SK-N-SH (cell line): Measurements from ENCODE around the gene FOXL1. TPM values are rescaled to one million over a fixed set of nuclear protein-coding genes. Genes with fewer than 3 reads are reported as not detected.

Experiments
- CTCF ChIA-PET: fragments of 300-600, 350-600 bp; formaldehyde crosslinking; extraction: SDS; loops from one replicate; lab custom pipeline; 2021; lab: Yijun Ruan, JAX
- POLR2A ChIA-PET: fragments of 350-600 bp; sonication (Branson Sonifier 250); formaldehyde crosslinking; extraction: SDS; loops from one replicate; lab custom pipeline; 2020; ENCODE audit warnings: antibody characterized with exemption, inconsistent platforms; lab: Yijun Ruan, JAX
- DNase-seq: peaks from one replicate; pipeline ENCODE4 v3.0.0; 2012
- H2AFZ ChIP-seq: fragments of 200-600 bp; sonication (generic); 2 replicates; pipeline ENCODE4 v1.8.1; 2016; ENCODE audit warnings: antibody characterized with exemption, mild to moderate bottlenecking, low read depth
- H3F3A ChIP-seq: fragments of 200-600 bp; sonication (generic); replicated peaks from 2 replicates; pipeline ENCODE3; 2016; ENCODE audit warnings: antibody characterized with exemption, mild to moderate bottlenecking; ENCODE audit not compliant: insufficient read depth
- H3K27ac ChIP-seq, 2 experiments: fragments of 200-500 bp in 1 of 2; fragments of 200-600 bp in 1 of 2; sonication (Bioruptor generic) in 1 of 2; sonication (generic), shearing (Covaris generic) in 1 of 2; 2 replicates each; pipeline versions ENCODE4 v1.5.1 to v1.6.1; 2014 to 2016; ENCODE audit warnings: low read depth in 2 of 2, inconsistent platforms in 1 of 2, low read length in 1 of 2, mild to moderate bottlenecking in 1 of 2, mixed read lengths in 1 of 2
- H3K27me3 ChIP-seq: fragments of 200-600 bp; sonication (generic), shearing (Covaris generic); 2 replicates; pipeline ENCODE4 v1.6.1; 2016; ENCODE audit warnings: mixed run types; ENCODE audit not compliant: insufficient read depth
- H3K36me3 ChIP-seq, 2 experiments: fragments of 200-500 bp in 1 of 2; fragments of 200-600 bp in 1 of 2; sonication (Bioruptor generic) in 1 of 2; sonication (generic) in 1 of 2; replicated peaks in 1 of 2; 2 replicates each; pipeline versions ENCODE3 to v1.5.1; 2014 to 2016; ENCODE audit warnings: low read length in 1 of 2, mild to moderate bottlenecking in 1 of 2; ENCODE audit not compliant: insufficient read depth in 2 of 2, control insufficient read depth in 1 of 2
- H3K4me1 ChIP-seq, 2 experiments: fragments of 200-500 bp in 1 of 2; fragments of 200-600 bp in 1 of 2; sonication (Bioruptor generic) in 1 of 2; sonication (generic), shearing (Covaris generic) in 1 of 2; 2 replicates each; pipeline versions ENCODE4 v1.5.1 to v1.6.1; 2014 to 2016; ENCODE audit warnings: low read depth in 1 of 2, low read length in 1 of 2, mixed run types in 1 of 2; ENCODE audit not compliant: insufficient read depth in 2 of 2, control insufficient read depth in 1 of 2
- H3K4me2 ChIP-seq: fragments of 200-600 bp; sonication (generic), shearing (Covaris generic); 2 replicates; pipeline ENCODE4 v1.6.1; 2017; ENCODE audit warnings: mixed run types
- H3K4me3 ChIP-seq, 2 experiments: fragments of 200-500 bp in 1 of 2; fragments of 200-600 bp in 1 of 2; sonication (Bioruptor generic) in 1 of 2; sonication (generic), shearing (Covaris generic) in 1 of 2; 2 replicates each; pipeline versions ENCODE4 v1.5.1 to v1.8.1; 2014 to 2016; ENCODE audit warnings: low read depth in 2 of 2, inconsistent platforms in 1 of 2, low read length in 1 of 2, mild to moderate bottlenecking in 1 of 2, mixed read lengths in 1 of 2, moderate library complexity in 1 of 2
- H3K79me2 ChIP-seq: fragments of 200-600 bp; sonication (generic); 2 replicates; pipeline ENCODE4 v1.8.1; 2017; ENCODE audit warnings: mild to moderate bottlenecking; ENCODE audit not compliant: insufficient read depth
- H3K9ac ChIP-seq: fragments of 200-600 bp; sonication (generic); 2 replicates; pipeline ENCODE4 v1.6.1; 2017; ENCODE audit warnings: mixed run types
- H3K9me2 ChIP-seq: fragments of 200-600 bp; sonication (generic); 2 replicates; pipeline ENCODE4 v1.6.1; 2017; ENCODE audit warnings: mixed run types
- H3K9me3 ChIP-seq: fragments of 200-600 bp; sonication (generic); 2 replicates; pipeline ENCODE4 v1.6.1; 2017; ENCODE audit warnings: mixed run types, mild to moderate bottlenecking, moderate library complexity
- H4K20me1 ChIP-seq: fragments of 200-600 bp; sonication (generic); 2 replicates; pipeline ENCODE4 v1.6.1; 2017; ENCODE audit warnings: mild to moderate bottlenecking, mixed run types; ENCODE audit not compliant: insufficient read depth
- CTCF ChIP-seq: fragments of 200-600 bp; sonication (generic); IDR thresholded peaks from 2 replicates; pipeline ENCODE4 v1.6.1; 2017; ENCODE audit warnings: antibody characterized with exemption, mild to moderate bottlenecking, moderate library complexity
- FOXJ3 ChIP-seq: sonication (generic); formaldehyde crosslinking; IDR thresholded peaks from 2 replicates; pipeline ENCODE4 v1.5.1; 2020; ENCODE audit warnings: mild to moderate bottlenecking, missing genetic modification reagents
- GABPA ChIP-seq: IDR thresholded peaks from 2 replicates; pipeline ENCODE4 v1.4.0; 2012; ENCODE audit warnings: low read depth, mild to moderate bottlenecking
- JUND ChIP-seq: IDR thresholded peaks from 2 replicates; pipeline ENCODE4 v1.4.0; 2012
- NFIC ChIP-seq: IDR thresholded peaks from 2 replicates; pipeline ENCODE4 v1.4.0; 2012; ENCODE audit warnings: borderline replicate concordance
- POLR2AphosphoS5 ChIP-seq: IDR thresholded peaks from 2 replicates; pipeline ENCODE4 v1.6.1; 2012; ENCODE audit warnings: low read depth, low read length
- REST ChIP-seq: IDR thresholded peaks from 2 replicates; pipeline ENCODE4 v1.6.1; 2012; ENCODE audit warnings: mild to moderate bottlenecking, low read depth, low read length, moderate library complexity
- RFX5 ChIP-seq: IDR thresholded peaks from 2 replicates; pipeline ENCODE4 v1.6.1; 2012; ENCODE audit warnings: mild to moderate bottlenecking, improper control_type of control experiment, low read length
- RXRA ChIP-seq: IDR thresholded peaks from 2 replicates; pipeline ENCODE4 v1.4.0; 2012; ENCODE audit warnings: low read depth, mild to moderate bottlenecking, borderline replicate concordance
- YY1 ChIP-seq: IDR thresholded peaks from 2 replicates; pipeline ENCODE4 v1.4.0; 2012; ENCODE audit warnings: low read depth, mild to moderate bottlenecking
- WGBS: methylation state at CpG from one replicate; pipeline ENCODE4 v1.1.6; 2017; ENCODE audit warnings: low lambda C conversion rate; 5-methylcytosine and 5-hydroxymethylcytosine counted together
- polyA plus RNA-seq, 3 experiments: library from polyadenylated mRNA; depleted of rRNA; stranded (reverse); fragments of >200 nt; gene quantifications; 2 replicates each; pipeline ENCODE4 v1.2.3, GENCODE V29; 2012

The FOXL1 gene
- polyA plus RNA-seq, 1 of the 3 experiments (the other 2 are of a cell fraction) = 2.5 TPM

- TF ChIP-seq REST (no peak), JUND (no peak), RFX5 (no peak), FOXJ3 (CRISPR knock-in tag) (no peak)
Measured at GRCh38 chr16:86575754-86576557, 2.4 kb upstream of the FOXL1 start (continued).

- CTCF ChIA-PET = interaction anchor here (1.2 to 1.6 kb wide), 2 partner anchors 486 to 702 kb away, joined by 3 to 6 read pairs; no protein-coding TSS in a partner anchor
- Histone ChIP-seq H3K36me3 (peaks cover 0 to 3% of the 10 kb centered on the region in 2 experiments), H2AFZ (no peak overlapping the region), H3K4me1 (peaks cover 0 to 34% of the 10 kb centered on the region in 2 experiments; a peak in 2 of 4 replicates), H3K79me2 (peaks cover 92% of the 10 kb centered on the region), H3K9me3 (no peaks in the 10 kb centered on the region), H3K4me2 (peak overlapping the region; percentile 92), H3K27ac (peak overlapping the region in 1 of 2 experiments; percentile 96; a peak in 2 of 4 replicates), H3F3A (peaks cover 49% of the 10 kb centered on the region), H4K20me1 (no peaks in the 10 kb centered on the region), H3K27me3 (no peaks in the 10 kb centered on the region)
- POLR2A ChIA-PET = no interaction called here
- no peak for DNase-seq
- TF ChIP-seq RXRA (no peak), GABPA (no peak), NFIC (peak; percentile 27; the same call in 1 of the 2 replicates), POLR2AphosphoS5 (no peak), YY1 (no peak), CTCF (no peak)
- TF ChIP-seq, all 33 proteins: peak for 1
- H3K9ac ChIP-seq = peak overlapping the region; percentile 83
- H3K9me2 ChIP-seq = no peaks in the 10 kb centered on the region
- peak overlapping the region; percentile 49 to 73; a peak in 3 of 4 replicates for H3K4me3 ChIP-seq
- 27% methylated on average over 25 of the region's 33 CpGs for WGBS
Measured at GRCh38 chr16:86576591-86577313, 1.6 kb upstream of the FOXL1 start.
